Dedifferentiated amniotic fluid mesenchymal stem cell (primary cell): ENCODE data around the gene DCHS2.

Experiments
- DNase-seq: peaks from one replicate; pipeline ENCODE4 v3.0.0-alpha.2; 2016; ENCODE audit errors: extremely low spot score

Gene DCHS2

DNA sequence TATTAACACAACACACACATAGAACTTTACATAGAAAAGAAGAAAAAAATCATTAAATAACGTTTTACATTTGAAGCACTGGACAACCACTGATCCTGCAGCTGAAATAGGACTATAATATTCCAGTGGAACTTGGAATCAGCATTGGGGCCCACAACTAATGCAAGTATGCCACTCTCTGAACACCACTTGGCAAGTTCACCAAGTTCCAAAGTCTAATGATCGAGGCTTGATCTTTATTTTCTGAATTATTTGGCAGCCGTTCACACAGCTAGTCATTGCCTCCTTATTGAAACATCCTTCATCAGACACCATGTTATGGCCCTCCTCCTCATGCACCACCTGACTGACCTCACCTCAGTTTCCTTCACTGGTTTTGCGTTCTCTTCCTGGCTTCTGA is 107.6 kb downstream of the DCHS2 start:
- DNase-seq: no peak

DNA sequence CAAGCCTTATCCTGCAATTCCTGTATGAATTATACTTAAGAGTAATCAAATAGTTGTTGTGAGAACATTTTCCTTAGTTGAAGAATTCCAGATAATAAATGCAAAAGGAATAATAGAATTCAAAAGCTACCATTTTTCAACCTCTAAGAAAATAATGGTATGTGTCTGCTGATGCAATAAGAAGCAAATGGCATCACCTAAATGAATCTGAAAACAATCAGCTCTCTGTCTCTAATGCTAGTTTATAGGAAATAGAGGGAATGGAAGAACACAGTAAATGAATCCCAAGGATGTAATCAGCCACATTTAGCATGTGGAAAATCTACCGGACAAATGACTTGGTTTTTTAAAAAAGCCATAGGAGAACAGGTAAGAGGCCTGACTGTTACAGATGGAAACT is 115.1 kb downstream of the DCHS2 start:
- no peak for DNase-seq

- no peak for DNase-seq
These were observed 123.5 kb downstream of the DCHS2 start for GRCh38 chr4:154368060-154368459.

- DNase-seq: no peak
These were observed 123.9 kb downstream of the DCHS2 start for GRCh38 chr4:154367659-154368058.

DNA sequence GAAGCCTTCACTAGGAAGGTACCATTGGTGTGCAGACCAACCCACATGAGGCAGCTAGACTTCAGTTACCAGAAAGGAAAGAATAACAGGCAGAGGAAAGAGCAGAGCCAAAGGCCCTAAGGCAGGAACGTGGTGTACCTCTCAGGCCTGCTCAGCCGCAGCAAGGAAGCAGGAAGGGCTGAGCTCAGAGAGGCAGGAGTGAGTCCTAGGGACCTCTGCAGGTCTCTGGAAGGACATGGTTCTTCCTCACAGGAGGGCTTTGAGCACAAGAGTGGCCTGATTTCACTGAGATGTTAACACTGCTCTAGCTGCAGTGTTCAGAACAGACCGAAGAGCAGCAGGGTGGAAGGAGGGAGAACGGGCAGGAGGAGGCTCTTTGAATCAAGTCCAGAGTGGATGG is 124.6 kb downstream of the DCHS2 start:
- no peak for DNase-seq

- no peak for DNase-seq
These were observed 127.3 kb downstream of the DCHS2 start for GRCh38 chr4:154364066-154364845.

DNA sequence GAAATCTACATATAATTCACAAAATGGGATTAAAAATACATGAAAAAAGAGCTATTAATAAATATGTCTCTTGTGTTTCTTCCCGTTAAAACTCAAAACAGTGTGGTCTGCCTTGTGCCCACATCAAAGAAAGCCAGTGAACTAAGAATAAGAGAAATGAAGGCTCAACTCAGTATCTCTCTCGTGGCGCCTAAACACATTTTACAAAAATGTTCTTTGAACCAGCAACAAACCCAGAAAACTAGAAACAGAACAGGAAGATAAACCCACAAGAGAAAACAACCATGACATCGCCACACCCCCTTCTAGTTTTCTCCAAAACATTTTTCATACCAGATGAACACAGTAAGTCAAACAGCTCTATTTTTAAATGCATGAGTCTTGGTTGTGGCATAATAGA is 130.1 kb downstream of the DCHS2 start:
- no peak for DNase-seq

- no peak for DNase-seq
These were observed 131.1 kb downstream of the DCHS2 start for GRCh38 chr4:154360491-154360890.

GRCh38 chr4:154354883-154355282 is 136.7 kb downstream of the DCHS2 start:
- no peak for DNase-seq

- DNase-seq: no peak
These were observed 141.8 kb downstream of the DCHS2 start for GRCh38 chr4:154349829-154350228.

DNA sequence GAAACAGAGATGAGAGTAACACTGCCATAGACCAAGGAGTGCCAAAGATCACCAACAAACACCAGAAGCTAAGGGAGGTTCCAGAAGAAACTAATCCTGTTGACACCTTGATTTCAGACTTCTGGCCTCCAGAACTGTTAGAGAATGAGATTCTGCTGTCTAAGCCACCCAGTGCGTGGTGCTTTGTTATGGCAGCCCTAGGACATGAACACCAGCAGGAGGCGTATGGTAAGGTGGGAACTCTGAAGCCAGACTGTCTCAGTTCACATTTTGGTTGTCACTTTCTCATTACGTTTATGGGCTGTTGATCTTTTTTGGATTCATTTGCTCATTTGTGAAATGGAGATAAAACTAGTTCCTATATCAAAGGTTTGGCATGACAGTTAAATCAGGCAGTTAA is 142.9 kb downstream of the DCHS2 start:
- no peak for DNase-seq

- no peak for DNase-seq
These were observed 146.2 kb downstream of the DCHS2 start for GRCh38 chr4:154345359-154345758.

- no peak for DNase-seq
These were observed 146.9 kb downstream of the DCHS2 start for GRCh38 chr4:154344686-154345085.

DNA sequence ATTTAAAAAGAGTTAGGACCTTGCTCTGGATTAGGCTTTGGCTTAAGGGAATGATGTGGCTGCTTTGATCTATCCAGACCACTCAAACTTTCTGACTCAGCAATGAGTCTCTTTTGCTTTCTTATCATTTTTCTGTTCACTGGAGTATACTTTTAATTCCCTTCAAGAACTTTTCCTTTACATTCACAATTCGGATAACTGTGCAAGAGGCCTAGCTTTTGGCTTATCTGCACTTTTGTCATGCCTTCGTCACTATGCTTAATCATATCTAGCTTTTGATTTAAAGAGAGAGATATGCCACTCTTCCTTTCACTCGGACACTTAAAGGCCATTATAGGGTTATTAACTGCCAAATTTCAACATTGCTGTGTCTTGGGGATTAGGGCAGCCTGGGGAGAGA is 147.9 kb downstream of the DCHS2 start:
- DNase-seq: no peak

DNA sequence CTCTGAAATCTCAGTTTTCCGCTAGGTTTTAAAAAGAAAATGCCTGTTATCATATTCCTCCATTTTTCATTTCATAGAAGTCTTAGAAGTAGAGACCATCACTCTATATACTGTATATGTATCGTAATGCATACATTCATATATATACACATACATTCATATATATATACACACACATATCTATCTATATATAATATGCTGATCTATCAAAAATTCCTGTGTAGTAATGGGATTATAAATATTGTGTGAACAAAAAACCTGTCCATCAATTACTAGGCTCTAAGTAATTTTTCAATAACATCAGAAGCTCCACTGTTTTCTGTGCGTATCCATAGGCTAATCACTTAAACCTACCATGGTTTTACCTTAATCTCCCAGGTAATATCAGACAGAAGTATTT is 150.2 kb downstream of the DCHS2 start:
- no peak for DNase-seq

DNA sequence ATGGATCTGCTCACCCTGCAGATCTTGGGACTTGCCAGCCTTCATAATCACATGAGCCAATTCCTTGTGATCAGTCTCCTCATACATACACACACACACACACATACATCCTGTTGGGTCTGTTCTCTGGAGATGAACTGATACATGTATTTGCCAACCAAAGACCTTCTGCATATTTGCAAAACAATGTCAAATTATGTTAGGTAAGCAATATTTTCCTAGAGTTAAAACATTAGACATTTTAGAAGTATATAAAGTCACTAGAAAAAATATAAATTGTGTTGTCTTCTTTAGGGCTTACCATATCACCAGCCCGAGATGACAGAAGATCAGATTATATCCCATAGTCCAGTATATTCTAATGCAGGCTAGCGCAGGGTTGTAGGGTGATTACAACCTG is 156.0 kb downstream of the DCHS2 start:
- no peak for DNase-seq

DNA sequence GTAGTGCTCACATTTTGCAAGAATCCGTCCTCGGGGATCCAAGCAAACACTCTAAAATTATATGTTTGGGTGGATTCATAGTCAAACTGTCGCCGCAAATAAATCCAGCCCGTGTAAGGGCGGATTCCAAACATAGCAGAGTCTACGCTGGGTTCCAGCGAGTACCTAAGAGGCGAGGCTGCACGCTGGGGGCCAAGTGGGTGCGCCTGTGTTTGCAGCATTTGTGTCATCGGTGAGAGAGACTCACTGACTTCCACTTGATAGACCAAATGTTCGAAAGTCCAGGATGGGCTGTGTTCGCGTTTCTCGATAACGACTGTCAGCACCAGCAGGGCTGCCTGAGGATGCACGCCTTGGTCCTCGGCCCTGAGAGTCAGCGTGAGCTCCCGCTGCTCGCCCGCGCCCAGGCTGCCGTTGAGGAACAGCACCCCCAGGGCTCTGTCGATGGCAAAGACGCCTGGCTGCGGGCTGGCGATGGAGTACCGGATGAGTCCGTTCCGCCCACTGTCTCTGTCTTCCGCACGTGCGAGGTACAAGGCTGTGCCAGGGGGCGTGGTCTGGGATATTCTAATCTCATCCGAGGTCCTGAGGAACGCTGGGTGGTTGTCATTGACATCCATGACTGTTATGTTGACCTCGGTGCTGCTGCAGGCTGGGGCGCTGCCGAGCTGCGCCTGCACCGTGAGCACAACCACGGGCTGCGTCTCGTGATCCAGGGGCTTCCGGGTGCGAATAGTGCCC is 158.7 kb downstream of the DCHS2 start:
- DNase-seq: no peak

GRCh38 chr4:154329939-154330338 is 161.7 kb downstream of the DCHS2 start:
- peak; percentile 68 for DNase-seq

GRCh38 chr4:154329268-154329868 is 162.2 kb downstream of the DCHS2 start:
- DNase-seq: peak; percentile 67

DNA sequence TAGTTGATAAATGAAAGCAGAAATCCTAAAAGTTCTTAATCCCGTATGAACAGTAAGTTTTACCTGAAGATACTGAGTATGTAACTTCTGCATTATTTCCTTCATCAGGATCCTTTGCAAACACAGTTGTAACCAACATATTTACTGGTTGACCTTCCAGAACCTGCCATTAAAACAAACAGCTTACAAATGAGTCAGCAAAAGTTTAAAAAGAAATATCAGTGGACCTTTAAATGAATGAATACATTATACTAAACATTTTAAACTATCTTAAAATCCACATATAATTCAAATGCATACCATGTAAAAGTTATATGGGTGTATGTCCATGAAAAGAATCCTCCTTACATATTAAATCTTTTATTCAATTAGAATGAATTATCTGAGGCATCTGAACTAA is 163.6 kb downstream of the DCHS2 start:
- DNase-seq: no peak

DNA sequence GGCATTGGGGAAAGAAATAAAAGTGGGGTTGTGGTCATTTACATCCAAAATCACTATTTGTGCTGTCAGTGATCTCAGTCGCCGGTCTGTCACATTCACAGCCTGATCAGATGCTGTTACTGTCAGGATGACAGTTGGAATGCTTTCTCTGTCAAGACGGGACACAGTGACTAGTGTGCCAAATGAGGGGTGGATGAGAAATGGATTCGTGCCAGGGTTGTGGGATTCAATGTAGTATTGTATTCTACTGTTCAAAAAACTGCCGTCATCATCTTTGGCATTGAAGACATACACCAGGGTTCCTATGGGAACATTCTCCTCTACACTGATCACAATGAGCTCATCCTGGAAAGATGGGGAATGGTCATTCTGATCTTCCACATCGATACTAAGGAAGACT is 171.1 kb downstream of the DCHS2 start:
- no peak for DNase-seq

DNA sequence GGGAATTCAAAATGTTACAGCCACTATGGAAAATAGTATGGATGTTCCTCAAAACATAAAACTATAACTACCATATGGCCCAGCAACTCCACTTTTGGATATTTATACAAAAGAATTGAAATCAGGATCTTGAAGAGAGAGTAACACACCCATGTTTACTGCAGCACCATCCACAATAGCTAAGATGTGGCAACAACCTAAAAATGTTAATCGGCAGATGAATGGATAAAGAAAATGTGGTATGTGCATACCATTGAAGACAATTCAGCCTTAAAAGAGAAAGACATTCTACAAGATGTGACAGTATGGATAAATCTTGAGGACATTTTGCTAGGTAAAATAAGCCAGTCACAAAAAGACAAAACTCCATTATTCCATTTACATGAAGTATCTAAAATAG is 171.9 kb downstream of the DCHS2 start:
- DNase-seq: no peak
